WERI-Rb-1 (cell line): Measurements from ENCODE around the gene ZNF618.

ENCODE experiments used
- DNase-seq: peaks from one replicate; pipeline ENCODE4 v3.0.0-alpha.2; 2020
- H3K27ac ChIP-seq: fragments of 250-450 bp; sonication (Bioruptor Pico); 2 replicates; pipeline ENCODE4 v1.5.1; 2020; ENCODE audit warnings: mild to moderate bottlenecking, moderate library complexity
- H3K27me3 ChIP-seq: fragments of 250-450 bp; sonication (Bioruptor Pico); 2 replicates; pipeline ENCODE4 v1.5.1; 2021; ENCODE audit warnings: mild to moderate bottlenecking, low read depth, moderate library complexity; ENCODE audit not compliant: insufficient read depth, severe bottlenecking
- H3K36me3 ChIP-seq: fragments of 250-450 bp; sonication (Bioruptor Pico); 2 replicates; pipeline ENCODE4 v1.5.1; 2020; ENCODE audit warnings: mild to moderate bottlenecking, moderate library complexity
- H3K4me3 ChIP-seq: 2 replicates; pipeline ENCODE4 v1.5.1; 2011; ENCODE audit warnings: low read depth, mild to moderate bottlenecking, control low read depth, low read length
- H3K9me3 ChIP-seq: fragments of 250-450 bp; sonication (Bioruptor Pico); 2 replicates; pipeline ENCODE4 v1.5.1; 2021; ENCODE audit warnings: mild to moderate bottlenecking, moderate library complexity; ENCODE audit not compliant: severe bottlenecking
- TF ChIP-seq, protein P1 (sequence below): IDR thresholded peaks from 2 replicates; pipeline ENCODE4 v1.5.1; 2011; ENCODE audit warnings: low read depth, mild to moderate bottlenecking, control low read depth, inconsistent platforms, low read length

ZNF618 gene

DNA sequence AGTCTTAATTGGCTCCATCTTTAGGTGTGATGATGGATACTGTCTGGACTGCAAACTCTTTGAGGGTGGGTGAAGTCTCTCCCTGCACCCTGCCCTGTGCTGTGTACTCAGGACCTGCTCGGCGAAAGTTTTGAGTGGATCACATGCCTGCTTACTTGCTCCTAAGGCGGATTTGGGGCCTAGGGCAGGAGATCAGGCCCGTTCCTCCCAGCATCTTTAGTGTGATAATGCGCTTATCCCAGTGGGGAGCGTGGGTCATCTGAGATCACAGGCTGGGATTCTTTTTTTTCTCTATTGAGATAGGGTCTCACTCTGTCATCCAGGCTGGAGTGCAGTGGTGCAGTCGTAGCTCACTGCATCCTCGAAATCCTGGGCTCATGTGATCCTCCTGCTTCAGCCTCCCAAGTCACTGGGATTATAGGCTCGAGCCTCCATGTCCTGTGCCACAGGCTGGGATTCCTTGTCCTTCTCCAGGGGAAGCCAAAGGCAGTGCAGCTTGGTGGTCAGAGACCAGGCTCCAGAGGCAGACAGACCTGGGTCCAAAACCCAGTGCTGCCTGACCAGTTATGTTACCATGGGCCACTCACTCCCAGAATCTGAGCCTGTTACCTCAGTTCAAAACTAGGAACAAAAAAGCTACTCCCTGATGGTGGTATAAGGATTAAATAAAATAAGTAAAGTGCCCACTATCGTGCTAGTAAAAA lies 59.7 kb downstream of the ZNF618 start:
- no peaks in the 10 kb centered on the region for H3K36me3 ChIP-seq
- TF ChIP-seq, protein P1, sequence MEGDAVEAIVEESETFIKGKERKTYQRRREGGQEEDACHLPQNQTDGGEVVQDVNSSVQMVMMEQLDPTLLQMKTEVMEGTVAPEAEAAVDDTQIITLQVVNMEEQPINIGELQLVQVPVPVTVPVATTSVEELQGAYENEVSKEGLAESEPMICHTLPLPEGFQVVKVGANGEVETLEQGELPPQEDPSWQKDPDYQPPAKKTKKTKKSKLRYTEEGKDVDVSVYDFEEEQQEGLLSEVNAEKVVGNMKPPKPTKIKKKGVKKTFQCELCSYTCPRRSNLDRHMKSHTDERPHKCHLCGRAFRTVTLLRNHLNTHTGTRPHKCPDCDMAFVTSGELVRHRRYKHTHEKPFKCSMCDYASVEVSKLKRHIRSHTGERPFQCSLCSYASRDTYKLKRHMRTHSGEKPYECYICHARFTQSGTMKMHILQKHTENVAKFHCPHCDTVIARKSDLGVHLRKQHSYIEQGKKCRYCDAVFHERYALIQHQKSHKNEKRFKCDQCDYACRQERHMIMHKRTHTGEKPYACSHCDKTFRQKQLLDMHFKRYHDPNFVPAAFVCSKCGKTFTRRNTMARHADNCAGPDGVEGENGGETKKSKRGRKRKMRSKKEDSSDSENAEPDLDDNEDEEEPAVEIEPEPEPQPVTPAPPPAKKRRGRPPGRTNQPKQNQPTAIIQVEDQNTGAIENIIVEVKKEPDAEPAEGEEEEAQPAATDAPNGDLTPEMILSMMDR: no peak
- H3K27ac ChIP-seq: no peak overlapping the region
- H3K27me3 ChIP-seq: peaks cover 78% of the 10 kb centered on the region
- H3K9me3 ChIP-seq: no peaks in the 10 kb centered on the region
- H3K4me3 ChIP-seq: no peak overlapping the region
- DNase-seq: peak; percentile 93

DNA sequence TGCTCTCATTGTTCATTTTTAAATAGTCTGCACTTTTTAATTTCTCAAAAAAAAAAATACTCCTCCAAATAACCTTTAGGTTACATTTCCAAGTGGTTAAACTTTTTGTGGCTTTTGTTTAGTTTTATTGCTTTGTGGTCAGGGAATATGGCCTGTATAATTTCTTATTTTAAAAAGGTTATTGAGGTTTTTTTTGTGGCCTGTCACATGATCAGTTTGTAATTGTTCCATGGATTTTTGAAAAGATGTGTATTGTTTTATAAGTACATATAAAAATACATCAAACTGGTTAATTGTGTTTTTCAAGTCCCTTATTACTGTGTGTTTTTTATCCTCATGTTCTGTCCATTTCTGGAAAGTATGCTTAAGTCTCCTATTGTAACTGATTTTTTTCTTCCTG lies 64.0 kb downstream of the ZNF618 start:
- H3K9me3 ChIP-seq: no peaks in the 10 kb centered on the region
- peaks cover 71% of the 10 kb centered on the region for H3K27me3 ChIP-seq

GRCh38 chr9:113941056-113941455 lies 64.9 kb downstream of the ZNF618 start:
- TF ChIP-seq, protein P1: no peak
- H3K36me3 ChIP-seq: no peaks in the 10 kb centered on the region
- no peak overlapping the region for H3K27ac ChIP-seq
- no peaks in the 10 kb centered on the region for H3K9me3 ChIP-seq
- peaks cover 73% of the 10 kb centered on the region for H3K27me3 ChIP-seq
- no peak overlapping the region for H3K4me3 ChIP-seq
- DNase-seq: no peak

More for the DNA sequence above, 64.0 kb downstream of the ZNF618 start:
- H3K36me3 ChIP-seq: no peaks in the 10 kb centered on the region
- H3K27ac ChIP-seq: no peak overlapping the region
- no peak overlapping the region for H3K4me3 ChIP-seq
- no peak for DNase-seq
- TF ChIP-seq, protein P1: no peak

- no peaks in the 10 kb centered on the region for H3K36me3 ChIP-seq
- no peak overlapping the region for H3K4me3 ChIP-seq
- DNase-seq: no peak
- no peaks in the 10 kb centered on the region for H3K9me3 ChIP-seq
- no peak overlapping the region for H3K27ac ChIP-seq
- peaks cover 73% of the 10 kb centered on the region for H3K27me3 ChIP-seq
- TF ChIP-seq, protein P1: no peak
These were observed 65.4 kb downstream of the ZNF618 start for GRCh38 chr9:113941526-113941925.

GRCh38 chr9:113943112-113944009 lies 67.3 kb downstream of the ZNF618 start:
- Histone ChIP-seq H3K27me3 (peaks cover 76% of the 10 kb centered on the region), H3K4me3 (no peak overlapping the region), H3K27ac (no peak overlapping the region), H3K36me3 (no peaks in the 10 kb centered on the region), H3K9me3 (no peaks in the 10 kb centered on the region)
- TF ChIP-seq, protein P1: no peak
- no peak for DNase-seq
